GM19023 (cell line): ENCODE data around the gene PPP1R14C.

Experiments used
- ATAC-seq: cut with Tn5 transposase; IDR thresholded peaks from one replicate; pipeline ENCODE4 v1.9.1; 2021; ENCODE audit warnings: mild to moderate bottlenecking, moderate library complexity; ENCODE audit not compliant: unreplicated experiment

Gene PPP1R14C

DNA sequence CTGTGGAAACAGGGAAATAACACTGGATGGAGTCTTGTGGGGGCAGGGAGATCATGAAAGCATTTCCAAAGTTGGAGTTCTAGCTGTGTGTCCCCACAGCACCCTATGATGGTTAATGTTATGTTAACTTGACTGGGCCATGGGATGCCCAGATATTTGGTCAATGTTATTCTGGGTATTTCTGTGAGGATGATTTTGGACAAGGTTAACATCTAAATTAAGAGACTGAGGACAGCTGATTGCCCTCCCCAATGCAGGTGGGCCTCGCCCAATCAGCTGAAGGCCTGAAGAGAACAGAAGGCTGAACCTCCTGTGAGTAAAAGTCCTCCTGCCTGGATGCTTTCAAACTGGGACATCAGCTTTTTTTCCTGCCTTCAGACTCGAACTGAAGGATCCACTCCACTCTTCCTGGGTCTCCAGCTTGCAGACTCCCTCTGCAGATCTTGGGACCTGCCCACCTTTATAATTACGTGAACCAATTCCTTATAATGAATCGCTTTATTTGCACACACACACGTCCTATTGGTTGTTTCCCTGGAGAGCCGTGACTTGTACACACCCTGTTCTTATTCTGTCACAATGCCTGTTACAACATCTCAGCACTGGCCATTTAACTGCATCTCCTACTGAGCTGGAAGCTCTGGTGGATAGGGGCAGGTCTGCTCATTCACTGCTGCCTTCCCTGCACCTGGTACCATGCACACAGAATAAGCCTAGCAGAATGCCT lies 126.4 kb downstream of the PPP1R14C start:
- no peak for ATAC-seq

DNA sequence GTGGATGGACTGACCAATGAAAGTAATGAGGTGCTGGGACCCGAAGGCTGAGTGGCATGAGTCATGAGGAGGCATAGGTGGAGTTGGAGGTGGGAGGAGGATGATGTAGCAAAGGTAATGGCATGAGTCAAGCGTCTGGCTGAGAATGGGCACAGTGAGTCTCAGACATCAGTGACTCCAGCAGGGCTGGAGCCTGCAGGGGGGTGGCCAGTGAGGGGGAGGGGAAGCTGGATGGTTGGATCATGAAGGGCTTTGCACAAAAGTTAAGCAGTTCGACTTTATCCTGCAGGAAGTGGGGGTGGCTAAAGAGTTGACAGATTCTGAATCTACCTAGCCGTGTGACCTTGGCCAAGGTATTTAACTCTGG lies 127.0 kb downstream of the PPP1R14C start:
- ATAC-seq = no peak

DNA sequence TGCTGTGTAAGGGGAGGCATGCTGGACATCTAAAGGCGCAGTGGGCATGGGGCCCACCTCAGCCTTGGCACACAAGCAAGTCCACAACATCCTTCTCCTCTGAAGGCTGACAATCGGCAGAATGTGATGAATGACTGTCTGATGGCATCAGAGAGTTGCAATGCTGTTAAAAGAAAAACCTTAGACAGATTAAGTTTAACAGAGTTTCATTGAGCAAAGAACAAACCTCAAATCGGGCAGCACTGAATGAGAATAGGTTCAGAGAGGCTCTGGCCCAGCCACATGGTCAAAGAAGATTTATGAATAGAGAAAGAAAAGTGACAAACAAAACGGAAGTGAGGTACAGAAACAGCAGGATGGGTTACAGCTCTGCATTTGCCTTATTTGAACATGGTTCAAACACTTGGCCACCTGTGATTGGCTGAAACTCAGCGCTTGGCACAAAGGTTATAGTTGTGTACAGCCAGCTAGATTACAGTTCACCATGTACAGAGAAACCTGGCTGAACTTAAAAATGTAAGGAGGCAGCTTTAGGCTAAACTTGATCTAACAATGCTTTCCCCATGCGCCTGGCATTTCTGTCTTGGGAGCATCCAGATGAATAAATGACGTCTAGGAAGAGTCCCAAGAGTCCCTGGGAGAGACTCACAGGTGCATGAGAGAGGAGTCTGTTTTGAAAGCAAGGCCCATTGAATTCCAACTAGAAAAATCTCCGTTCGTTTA lies 127.6 kb downstream of the PPP1R14C start:
- ATAC-seq = no peak

DNA sequence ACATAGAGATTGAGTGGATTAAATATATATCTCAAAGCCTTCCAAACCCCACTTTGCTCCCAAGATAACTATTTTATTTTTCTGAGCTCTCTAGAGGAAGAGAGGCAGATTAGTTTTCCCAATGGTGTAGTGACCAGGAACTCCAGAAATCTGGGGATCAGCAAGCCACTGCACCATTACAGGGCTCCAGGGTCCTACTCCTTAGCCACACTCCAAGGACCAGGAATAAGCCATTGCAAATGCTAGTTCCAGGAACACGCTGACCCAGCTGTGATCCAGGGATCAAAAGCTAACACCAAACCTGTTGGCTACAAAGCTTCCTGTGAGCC lies 128.3 kb downstream of the PPP1R14C start:
- no peak for ATAC-seq

DNA sequence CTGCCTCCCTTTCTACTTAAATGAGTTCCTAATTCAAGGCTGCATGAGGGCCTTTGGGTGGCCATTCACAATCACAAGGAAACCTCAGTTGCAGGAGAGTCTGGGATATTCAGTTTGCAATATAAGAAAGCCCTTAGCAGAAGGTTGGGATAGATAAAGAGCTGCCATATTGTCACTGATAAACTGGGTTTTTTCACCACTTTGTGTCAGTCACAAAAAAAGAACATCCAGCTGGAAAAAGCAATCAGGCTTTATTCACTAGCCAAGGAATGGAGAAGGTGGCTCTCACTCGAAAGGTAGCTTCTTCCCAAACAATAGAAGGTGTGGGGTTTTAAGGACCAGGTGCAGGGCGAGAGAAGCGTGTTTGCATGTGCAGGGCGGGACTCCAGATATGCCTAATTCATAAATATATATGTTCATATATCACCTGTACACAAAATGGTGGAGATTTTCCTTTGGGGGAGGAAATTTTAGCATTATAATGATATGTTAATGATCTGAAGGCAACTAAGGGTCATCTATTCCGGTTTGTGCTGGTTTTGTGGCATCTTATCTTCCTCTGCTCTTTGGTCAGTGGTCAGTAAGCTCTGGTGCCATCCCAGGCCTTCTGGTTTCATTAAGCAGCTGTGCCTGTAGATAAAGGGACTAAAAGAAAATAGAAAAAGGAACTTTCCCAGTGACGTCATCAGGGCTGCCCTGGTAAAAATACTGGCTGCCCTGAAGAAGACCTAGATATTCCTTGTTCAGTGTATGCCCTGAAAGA lies 128.8 kb downstream of the PPP1R14C start:
- no peak for ATAC-seq

DNA sequence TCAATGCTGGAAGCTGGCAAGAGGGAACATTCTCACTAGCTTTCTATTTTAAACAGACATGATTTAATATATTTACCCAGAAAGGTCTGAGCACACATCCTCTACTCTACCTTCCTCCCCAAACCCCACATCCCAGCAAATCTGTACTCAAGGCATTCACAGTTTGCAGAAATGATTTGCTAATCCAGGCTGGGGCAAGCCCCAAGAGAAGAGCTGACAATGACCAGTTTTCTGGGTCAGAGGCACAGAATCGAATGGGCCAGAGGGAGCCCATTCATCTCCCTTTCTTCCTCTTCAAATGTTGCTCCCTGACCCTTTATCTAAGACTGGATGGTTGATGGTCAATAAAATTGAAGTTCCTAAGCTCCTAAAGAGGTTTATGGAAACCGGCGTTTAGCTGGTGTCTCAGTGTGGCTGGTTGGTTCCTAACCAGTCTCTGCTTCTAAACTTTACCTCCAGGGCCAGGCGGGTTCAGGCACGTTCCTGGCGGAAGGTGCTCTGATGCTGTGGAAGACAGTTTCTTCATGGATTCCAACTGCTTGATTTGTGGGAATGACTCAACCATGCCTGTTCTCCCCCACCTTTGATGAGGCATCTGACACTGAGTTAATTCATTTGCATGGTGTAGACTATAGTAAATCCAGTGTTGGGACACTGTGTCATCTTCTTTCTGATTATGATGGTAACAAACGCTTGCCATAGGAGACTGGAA lies 129.6 kb downstream of the PPP1R14C start:
- ATAC-seq = no peak

DNA sequence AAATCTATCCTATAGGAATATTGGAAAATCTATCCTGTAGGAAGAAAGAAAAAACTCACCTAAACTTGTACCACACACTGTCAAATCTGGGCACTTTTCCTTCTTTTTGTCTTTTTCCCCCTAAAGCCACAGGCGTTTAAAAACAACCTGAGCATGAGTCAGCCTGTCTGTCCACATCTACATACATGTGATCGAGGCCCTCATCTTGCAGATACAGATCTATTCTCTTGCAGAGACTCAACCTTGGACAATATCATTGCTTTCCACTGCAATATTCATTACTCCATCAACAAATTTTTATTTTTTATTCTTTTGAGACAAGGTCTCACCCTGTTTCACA lies 130.1 kb downstream of the PPP1R14C start:
- no peak for ATAC-seq

DNA sequence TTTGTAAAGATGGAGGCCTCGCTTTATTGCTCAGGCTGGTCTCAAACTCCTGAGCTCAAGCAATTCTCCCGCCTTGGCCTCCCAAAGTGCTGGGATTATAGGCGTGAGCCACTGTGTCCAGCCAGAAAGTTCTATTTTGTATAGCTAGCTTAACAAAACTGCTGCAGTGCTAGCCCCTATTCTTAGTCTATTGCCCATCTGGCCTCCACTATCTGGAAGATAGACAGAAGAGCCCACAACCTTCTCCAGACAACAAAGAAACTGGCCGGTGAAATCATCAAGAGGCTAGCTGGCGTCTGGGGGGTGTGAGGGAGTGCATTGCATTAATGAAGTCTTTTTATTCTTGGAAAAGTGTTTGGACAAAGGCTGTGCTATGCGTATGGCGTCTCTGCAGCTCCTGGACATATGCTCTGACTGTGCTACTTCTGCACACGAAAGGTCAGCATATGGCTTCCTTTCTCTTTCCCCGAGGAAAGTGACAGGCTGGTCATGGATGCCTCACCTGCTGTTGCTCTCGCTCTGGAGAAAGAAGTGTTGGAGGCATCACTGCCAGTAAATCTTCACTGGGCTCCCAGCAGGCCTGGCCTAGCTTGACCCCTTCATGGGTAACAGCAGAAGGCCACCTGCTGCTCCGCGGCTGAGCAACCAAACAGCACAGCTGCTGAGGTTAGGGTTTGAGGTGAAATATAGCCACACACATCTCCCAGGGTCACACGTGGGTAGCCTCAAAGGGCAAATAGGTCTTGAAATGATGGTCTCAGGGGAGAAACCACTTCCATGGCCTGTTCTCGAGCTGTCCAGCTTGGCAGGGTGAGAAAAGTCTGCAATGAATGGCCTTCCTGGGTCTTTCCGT lies 130.8 kb downstream of the PPP1R14C start:
- ATAC-seq = peak; percentile 58

DNA sequence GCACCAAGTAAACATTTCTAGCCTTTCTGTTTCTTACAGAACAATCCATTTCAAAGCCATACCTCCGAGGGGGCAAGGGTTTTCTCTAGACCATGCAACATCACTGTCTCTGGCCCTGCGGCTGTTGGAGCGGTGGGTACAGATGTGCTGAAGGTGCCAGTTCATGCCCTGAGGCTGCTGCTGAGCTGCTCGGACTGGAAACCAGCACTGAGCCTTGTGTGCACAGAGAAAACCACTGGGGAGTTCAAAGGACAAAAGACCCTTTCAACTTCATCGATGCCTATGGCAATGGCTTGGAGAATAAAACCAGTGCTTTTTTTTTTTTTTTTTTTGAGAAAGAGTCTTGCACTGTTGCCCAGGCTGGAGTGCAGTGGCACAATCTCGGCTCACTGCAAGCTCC lies 132.6 kb downstream of the PPP1R14C start:
- no peak for ATAC-seq

DNA sequence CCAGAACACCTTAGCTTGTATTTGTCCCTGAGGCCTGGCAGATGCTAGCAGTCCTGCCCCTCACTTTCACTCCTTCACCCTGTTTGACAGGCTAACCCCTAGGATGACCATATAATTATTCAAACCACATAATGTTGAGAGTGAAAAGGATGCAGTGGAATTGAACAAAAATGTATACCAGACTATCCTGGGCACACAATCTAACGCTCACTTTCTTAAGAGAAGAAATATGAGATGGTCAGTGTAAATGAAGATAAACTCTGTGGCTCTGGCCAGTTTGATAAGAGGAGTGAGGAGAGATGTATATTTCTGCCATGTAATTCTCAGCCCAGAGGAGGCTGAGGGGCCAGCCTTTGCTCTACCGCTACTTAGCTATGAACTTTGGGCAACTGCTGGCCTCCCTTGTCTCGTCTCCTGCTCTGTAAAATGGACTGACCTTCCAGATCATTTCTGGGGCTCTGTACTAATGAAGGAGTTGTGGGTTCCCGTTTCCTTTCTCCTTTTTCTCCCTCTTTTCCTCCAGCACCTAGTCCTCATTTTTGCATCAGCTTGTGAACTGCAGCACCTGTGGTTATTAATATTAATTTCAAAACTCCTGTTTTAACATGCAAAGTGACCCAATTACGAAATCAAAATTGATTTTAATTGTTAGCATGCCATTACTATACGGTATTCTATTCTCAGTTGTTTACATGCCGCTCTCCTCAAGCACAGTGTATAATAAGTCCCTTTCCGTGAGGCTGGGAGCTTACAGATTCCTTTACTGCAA lies 133.5 kb downstream of the PPP1R14C start:
- ATAC-seq = no peak

DNA sequence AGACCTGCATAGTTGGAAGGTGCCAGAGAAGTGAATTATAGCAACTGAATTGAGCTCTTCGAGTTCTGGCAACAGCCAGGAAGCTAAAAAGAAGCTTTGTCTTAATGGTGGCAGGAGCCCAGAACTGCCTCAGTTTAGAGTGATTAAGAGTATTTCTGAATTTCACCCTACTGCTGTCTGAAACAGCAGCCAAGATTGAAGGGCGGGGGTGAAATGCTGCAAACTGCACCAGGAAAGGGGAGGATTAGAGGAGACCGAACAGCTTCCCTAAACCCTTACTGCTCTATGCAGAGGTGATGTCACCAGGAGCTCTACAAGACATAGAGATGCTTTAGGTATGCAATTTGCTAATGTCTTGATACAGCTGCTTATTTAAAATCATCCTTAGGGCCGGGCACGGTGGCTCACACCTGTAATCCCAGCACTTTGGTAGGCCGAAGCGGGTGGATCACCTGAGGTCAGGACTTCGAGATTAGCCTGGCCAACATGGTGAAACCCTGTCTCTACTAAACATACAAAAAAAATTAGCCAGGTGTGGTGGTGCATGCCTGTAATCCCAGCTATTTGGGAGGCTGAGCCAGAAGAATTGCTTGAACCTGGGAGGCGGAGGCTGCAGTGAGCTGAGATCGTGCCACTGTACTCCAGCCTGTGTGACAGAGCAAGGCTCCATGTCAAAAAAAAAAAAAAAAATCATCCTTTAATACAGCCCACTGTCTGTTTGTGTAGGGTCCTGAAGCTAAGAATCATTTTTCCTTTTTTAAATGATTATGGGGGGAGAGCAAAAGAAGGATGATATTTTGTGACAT lies 134.3 kb downstream of the PPP1R14C start:
- no peak for ATAC-seq

DNA sequence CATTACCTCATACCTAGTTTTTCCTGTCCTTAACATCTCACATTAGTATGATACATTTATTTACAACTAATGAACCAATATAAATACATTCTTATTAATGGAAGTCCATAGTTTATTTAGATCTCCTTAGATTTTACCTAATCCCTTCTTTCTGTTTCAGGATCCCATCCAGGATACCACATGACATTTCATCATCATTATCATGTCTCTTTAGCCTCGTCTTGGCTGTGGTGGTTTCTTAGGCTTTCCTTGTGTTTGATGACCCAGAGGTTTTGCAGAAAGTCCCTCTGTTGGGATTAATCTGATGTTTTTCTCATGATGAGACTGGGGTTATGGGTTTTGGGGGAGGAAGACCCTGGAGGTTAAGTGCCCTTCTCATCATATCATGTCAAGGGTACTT lies 136.7 kb downstream of the PPP1R14C start:
- no peak for ATAC-seq

DNA sequence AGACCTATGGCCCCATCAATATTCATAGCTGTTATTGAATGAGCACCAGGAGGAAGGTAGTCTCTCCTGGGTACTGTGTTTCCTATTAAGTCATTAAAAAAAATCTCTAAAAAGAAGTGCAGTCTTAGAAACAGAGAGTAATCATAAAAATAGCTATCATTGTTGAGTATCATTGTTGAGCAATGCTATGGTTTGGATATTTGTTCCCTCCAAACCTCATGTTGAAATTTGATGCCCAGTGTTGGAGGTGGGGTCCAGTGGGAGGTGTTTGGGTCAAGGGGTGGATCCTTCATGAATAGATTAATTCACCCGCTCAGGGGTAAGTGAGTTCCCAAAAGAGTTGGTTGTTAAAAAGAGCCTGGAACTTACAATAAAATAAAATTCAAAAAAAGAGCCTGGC lies 137.9 kb downstream of the PPP1R14C start:
- no peak for ATAC-seq

DNA sequence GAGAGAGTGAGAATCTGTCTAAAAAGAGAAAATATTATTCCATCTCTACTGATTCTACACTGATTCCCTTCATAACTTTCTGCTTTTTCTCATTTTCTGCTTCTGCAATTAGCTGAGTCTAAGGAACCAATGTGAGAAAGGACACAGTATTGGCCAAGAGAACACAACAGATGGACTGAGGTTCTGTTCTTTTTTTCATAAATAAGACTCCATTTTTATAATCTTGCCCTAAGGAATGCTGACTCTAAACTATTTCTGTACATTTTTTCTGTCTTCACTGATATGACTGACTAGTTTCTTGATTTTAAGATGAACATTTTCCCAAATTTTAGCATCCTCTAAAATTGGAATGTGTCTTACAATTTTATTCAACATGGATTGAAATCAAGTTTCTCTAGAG lies 138.9 kb downstream of the PPP1R14C start:
- no peak for ATAC-seq

DNA sequence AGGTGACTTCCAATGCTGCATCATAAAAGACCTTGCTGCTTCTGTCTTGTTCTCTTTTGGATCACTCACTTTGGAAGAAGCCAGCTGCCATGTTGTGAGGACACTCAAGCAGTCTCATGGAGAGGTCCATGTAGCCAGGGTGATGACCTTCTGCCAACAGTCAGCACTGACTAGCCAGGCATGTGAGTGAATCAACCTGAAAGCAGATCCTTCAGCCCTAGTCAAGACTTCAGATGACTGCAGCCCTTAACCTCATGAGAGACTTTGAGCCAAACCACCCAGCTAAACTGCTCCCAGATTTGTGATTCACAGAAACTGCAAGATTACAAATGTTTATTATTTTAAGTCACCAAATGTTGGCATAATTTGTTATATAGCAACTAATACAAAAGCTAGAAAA lies 140.0 kb downstream of the PPP1R14C start:
- no peak for ATAC-seq

DNA sequence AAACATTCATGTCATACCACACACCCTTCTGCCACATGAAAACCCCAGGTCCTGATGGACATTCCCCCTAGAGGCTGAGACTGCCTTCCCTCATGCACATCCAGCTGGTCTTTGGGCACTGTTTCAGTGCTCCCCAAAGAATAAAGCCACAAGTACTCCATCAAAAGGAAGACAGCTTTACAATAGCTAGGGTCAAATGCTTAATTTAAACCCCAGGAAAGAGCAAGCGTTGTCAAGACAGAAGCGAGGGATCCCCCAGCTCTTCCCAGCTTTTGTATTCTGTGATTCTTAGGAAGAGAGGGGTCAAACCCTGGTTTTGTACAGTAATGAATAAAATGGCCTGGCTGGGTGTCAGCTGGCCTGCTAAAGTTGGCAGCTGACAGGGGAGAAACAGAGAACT lies 143.6 kb downstream of the PPP1R14C start:
- no peak for ATAC-seq

DNA sequence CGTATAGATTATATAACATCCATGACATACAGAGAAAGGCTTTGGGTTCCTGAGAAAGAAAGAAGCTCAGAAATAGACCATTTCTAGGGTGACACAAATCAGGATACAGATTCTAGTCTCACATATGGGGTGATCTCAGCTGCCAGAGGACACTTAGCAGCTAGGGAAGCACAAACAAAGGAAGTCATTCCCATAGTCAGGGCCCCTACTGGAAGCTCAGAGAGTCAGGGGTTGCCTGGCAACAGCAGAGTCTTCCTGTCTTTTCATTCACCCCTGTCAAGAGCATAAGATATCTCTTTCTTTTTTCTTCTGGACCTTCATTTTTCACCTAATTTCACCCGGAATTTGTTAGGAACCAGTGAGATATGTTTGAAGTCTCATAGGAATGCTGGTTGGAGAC lies 144.1 kb downstream of the PPP1R14C start:
- ATAC-seq = no peak

DNA sequence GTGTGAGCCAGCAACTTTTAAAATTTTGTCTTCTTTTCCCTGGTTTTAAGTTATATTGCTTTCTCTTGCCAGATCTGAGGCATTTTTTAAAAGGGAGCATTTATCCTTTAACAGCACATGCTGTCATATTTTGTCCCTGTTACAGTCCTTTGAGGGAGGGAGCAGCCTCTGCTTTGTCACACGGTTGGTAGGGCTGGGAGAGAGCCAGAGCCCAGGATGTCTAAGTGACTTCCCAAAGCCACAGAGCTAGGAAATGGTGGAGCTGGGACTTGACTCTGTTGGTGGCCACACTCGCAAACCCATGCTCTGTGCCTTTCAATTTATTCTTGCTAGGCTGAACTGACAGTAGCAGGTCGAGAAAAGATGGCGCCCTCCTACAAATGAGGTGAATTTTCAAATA lies 145.6 kb downstream of the PPP1R14C start:
- ATAC-seq = no peak

DNA sequence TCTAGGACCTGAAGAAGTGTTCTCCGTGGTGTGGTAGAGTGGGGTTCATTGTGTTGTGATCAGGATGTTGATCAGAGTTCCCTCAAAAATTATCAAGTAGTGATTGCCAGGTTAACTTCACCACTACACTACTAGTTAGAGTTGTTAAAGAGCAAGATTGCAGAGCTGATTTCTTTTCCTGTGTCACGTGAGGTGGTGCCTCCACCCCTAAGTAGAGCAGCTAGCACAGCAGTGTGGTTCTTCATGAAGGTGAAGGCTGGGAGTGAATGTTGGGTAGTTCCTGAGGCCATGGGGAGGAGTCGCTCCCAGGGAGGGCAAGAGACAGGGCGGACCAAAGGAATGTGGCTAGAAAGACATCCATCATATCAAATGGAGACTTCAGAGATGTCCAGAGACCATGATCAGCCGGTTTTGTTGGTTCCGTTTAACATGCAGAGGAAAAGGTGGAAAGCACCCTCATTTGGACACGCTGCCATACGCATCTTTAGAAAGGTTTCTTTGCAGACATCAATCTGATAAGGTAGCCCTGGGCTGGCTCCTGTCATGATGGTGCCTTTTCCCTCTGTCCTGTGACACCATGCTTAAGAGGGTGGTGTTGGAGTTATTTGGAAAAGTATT lies 146.7 kb downstream of the PPP1R14C start:
- ATAC-seq = no peak
